ENCODE data around the gene LPIN1. TPM values are rescaled to one million over a fixed set of nuclear protein-coding genes. Genes with fewer than 3 reads are reported as not detected.

Gene LPIN1
- total RNA-seq, 1 experiment from 2014 or later = 4.4 TPM

- Histone ChIP-seq H4K5ac (ENCODE audit: insufficient read length, low read depth, low read length) (no peak overlapping the region), H3K18ac (ENCODE audit: insufficient read length, low read depth, low read length) (no peak overlapping the region), H3K9ac (ENCODE audit: extremely low read depth, insufficient read length, low read length) (no peak overlapping the region), H3K4me2 (ENCODE audit: insufficient read depth, insufficient read length, low read length) (no peak overlapping the region), H4K8ac (replicated peaks; ENCODE audit: insufficient read length, low read depth, low read length) (no peak overlapping the region), H3K23me2 (ENCODE audit: insufficient read length, low read depth, low read length, poor library complexity, severe bottlenecking) (no peaks in the 10 kb centered on the region), H2BK15ac (ENCODE audit: low read depth, low read length) (no peak overlapping the region), H3K9me3 (ENCODE audit: control insufficient read depth, low read depth, low read length) (no peaks in the 10 kb centered on the region), H3K23ac (ENCODE audit: insufficient read length, low read depth, low read length) (no peak overlapping the region), H2BK12ac (ENCODE audit: insufficient read length, low read depth, low read length) (no peak overlapping the region), H3K79me1 (ENCODE audit: insufficient read depth, low read depth, low read length, poor library complexity, severe bottlenecking) (no peaks in the 10 kb centered on the region), H3K4ac (ENCODE audit: low read depth, low read length) (no peak overlapping the region), H3K4me1 (ENCODE audit: insufficient read depth, low read length) (no peaks in the 10 kb centered on the region), H2AK5ac (ENCODE audit: insufficient read length, low read length) (no peak overlapping the region), H2AFZ (ENCODE audit: low read length) (no peak overlapping the region), H2BK5ac (ENCODE audit: insufficient read length, low read length) (no peak overlapping the region), H3K79me2 (ENCODE audit: insufficient read depth, low read length) (no peaks in the 10 kb centered on the region), H3K27me3 (ENCODE audit: insufficient read depth, low read length) (no peaks in the 10 kb centered on the region), H3K14ac (ENCODE audit: insufficient read depth, low read length) (no peak overlapping the region), H3T11ph (ENCODE audit: low read length) (no peak overlapping the region), H3K27ac (ENCODE audit: insufficient read length, low read depth, low read length) (no peak overlapping the region), H4K20me1 (ENCODE audit: control insufficient read depth, insufficient read depth, insufficient read length) (no peaks in the 10 kb centered on the region), H2BK120ac (ENCODE audit: low read depth, low read length, poor library complexity, severe bottlenecking) (no peak overlapping the region), H4K91ac (ENCODE audit: insufficient read length, low read depth, low read length) (no peak overlapping the region), H3K56ac (ENCODE audit: insufficient read length, low read depth, low read length) (no peak overlapping the region), H2BK20ac (ENCODE audit: low read depth, low read length, poor library complexity, severe bottlenecking) (no peak overlapping the region)
- no peak for TF ChIP-seq CTCF (conservative IDR thresholded peaks at IDR 0.05)
- Mint-ChIP-seq H3K27me3 (ENCODE audit: low read depth) (no peaks in the 10 kb centered on the region), H3K4me3 (no peak overlapping the region), H3K27ac (no peak overlapping the region), H3K36me3 (ENCODE audit: insufficient read depth in 1 of 3, low read depth in 3 of 3) (peaks cover 28 to 53% (median 42%) of the 10 kb centered on the region in 3 experiments), H3K4me1 (no peaks in the 10 kb centered on the region), H3K9me3 (peaks cover 0 to 4% of the 10 kb centered on the region in 2 experiments; a peak in 1 of 5 replicates)
- no peak for DNase-seq
- no CpG with 5 or more reads among the region's 6 CpGs for WGBS (ENCODE audit: extremely low coverage, insufficient read length, low lambda C conversion rate)
Observed at GRCh38 chr2:11770531-11771188, 24.2 kb downstream of the LPIN1 start.

Measured in H9 (cell line).